AG04450 (cell line): ENCODE measurements around the gene RAB15. TPM values are rescaled to one million over a fixed set of nuclear protein-coding genes. Genes with fewer than 3 reads are reported as not detected.

Source experiments
- CTCF ChIA-PET: fragments of 300-600, 350-600 bp; formaldehyde crosslinking; extraction: SDS; loops from one replicate; lab custom pipeline; 2022; ENCODE audit warnings: antibody characterized with exemption, inconsistent platforms; lab: Charles Lee
- POLR2A ChIA-PET: fragments of 350-600 bp; formaldehyde crosslinking; extraction: SDS; loops from one replicate; lab custom pipeline; 2021; ENCODE audit warnings: antibody characterized with exemption, inconsistent platforms; lab: Yijun Ruan, JAX
- DNase-seq: peaks from one replicate; pipeline ENCODE4 v3.0.0-alpha.2; 2011; ENCODE audit warnings: low read depth, low spot score
- H3K27ac ChIP-seq: one replicate; pipeline ENCODE4 v1.5.1; 2012; ENCODE audit warnings: low read depth, low read length, control low read depth
- H3K27me3 ChIP-seq: one replicate; pipeline ENCODE4 v1.6.0; 2012; ENCODE audit warnings: low read length; ENCODE audit not compliant: control insufficient read depth, insufficient read depth
- H3K4me3 ChIP-seq: 2 replicates; pipeline ENCODE4 v1.5.1; 2011; ENCODE audit warnings: mild to moderate bottlenecking, low read depth, low read length, control low read depth
- H3K9me3 ChIP-seq: 2 replicates; pipeline ENCODE4 v1.5.1; 2012; ENCODE audit warnings: low read length; ENCODE audit not compliant: control insufficient read depth, insufficient read depth
- CTCF ChIP-seq: IDR thresholded peaks from 2 replicates; pipeline ENCODE4 v1.5.1; 2011; ENCODE audit warnings: low read depth, low read length, control low read depth, inconsistent platforms
- polyA plus RNA-seq: library from polyadenylated mRNA; depleted of rRNA; stranded (reverse); fragments of >200 nt; gene quantifications from 2 replicates; pipeline ENCODE4 v1.2.3, GENCODE V29; 2011

The RAB15 gene
- polyA plus RNA-seq, 1 experiment = 11.0 TPM

GRCh38 chr14:65000898-65001591 lies 28.9 kb upstream of the RAB15 start:
- ChIA-PET POLR2A (interaction anchor here (0.6 kb wide), 2 partner anchors 563 to 902 kb away, joined by 3 read pairs; no protein-coding TSS in a partner anchor), CTCF (interaction anchor here (1.1 to 10.6 kb wide), 2 partner anchors 15 to 18 kb away, joined by 5 to 91 read pairs; partner anchors contain the start of gene FNTB)
- Histone ChIP-seq H3K27ac (no peak overlapping the region), H3K27me3 (no peaks in the 10 kb centered on the region), H3K4me3 (no peak overlapping the region), H3K9me3 (no peaks in the 10 kb centered on the region)
- TF ChIP-seq CTCF = no peak
- no peak for DNase-seq

- CTCF ChIA-PET = interaction anchor here (1.3 to 10.6 kb wide), 3 partner anchors 11 to 36 kb away, joined by 3 to 91 read pairs (median 4); no protein-coding TSS in a partner anchor
- no peak overlapping the region for H3K4me3 ChIP-seq
- H3K27ac ChIP-seq = no peak overlapping the region
- no peaks in the 10 kb centered on the region for H3K27me3 ChIP-seq
- no peaks in the 10 kb centered on the region for H3K9me3 ChIP-seq
- DNase-seq = no peak
- POLR2A ChIA-PET = interaction anchor here (0.5 to 1.0 kb wide), 2 partner anchors 12 to 27 kb away, joined by 3 to 4 read pairs; partner anchors contain the start of gene FNTB
- no peak for TF ChIP-seq CTCF
Observed at GRCh38 chr14:64998455-64998931, 26.4 kb upstream of the RAB15 start.

GRCh38 chr14:64997108-64997794 lies 25.1 kb upstream of the RAB15 start:
- CTCF ChIA-PET = interaction anchor here (4.7 to 10.6 kb wide), 2 partner anchors 22 to 23 kb away, joined by 33 to 91 read pairs; no protein-coding TSS in a partner anchor
- Histone ChIP-seq H3K4me3 (no peak overlapping the region), H3K27me3 (no peaks in the 10 kb centered on the region), H3K9me3 (no peaks in the 10 kb centered on the region), H3K27ac (no peak overlapping the region)
- POLR2A ChIA-PET = no interaction called here
- no peak for TF ChIP-seq CTCF
- no peak for DNase-seq

GRCh38 chr14:64995291-64995690 lies 23.2 kb upstream of the RAB15 start:
- H3K9me3 ChIP-seq = no peaks in the 10 kb centered on the region
- no peak for TF ChIP-seq CTCF
- no peak overlapping the region for H3K4me3 ChIP-seq
- CTCF ChIA-PET = interaction anchor here (1.1 to 4.7 kb wide), 4 partner anchors 9 to 25 kb away, joined by 4 to 33 read pairs (median 12); partner anchors contain the start of gene FNTB
- H3K27me3 ChIP-seq = no peaks in the 10 kb centered on the region
- POLR2A ChIA-PET = interaction anchor here (0.9 kb wide), 1 partner anchor 10 kb away, joined by 3 read pairs; no protein-coding TSS in a partner anchor
- no peak for DNase-seq
- H3K27ac ChIP-seq = no peak overlapping the region
